AML-193 (cell line): ENCODE results near the gene NR1H4.
"Not testable (repeated sequence)": the region's sequence is repeated elsewhere in the genome, so short reads cannot be mapped to it uniquely, and the experiment has no call there.

ENCODE experiments used
- DNase-seq, 2 experiments: peaks; one replicate each; lab custom pipeline; 2025; lab: John Stamatoyannopoulos, UW

The NR1H4 gene

DNA sequence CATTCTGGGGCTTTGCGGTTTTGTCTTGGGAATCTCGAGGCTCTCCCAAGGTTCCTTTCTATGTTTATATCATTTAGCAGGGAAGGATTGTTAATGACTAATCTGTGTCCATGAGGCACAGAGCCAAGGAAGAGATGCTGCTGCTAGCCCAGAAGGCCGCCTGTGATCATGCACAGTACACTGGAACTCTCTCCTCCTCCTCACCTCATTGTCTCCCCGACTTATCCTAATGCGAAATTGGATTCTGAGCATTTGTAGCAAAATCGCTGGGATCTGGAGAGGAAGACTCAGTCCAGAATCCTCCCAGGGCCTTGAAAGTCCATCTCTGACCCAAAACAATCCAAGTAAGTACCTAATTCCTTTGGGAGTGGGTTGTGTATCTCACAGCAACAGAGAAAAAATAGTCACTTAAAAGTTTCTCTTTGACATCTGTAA lies at the start of gene NR1H4:
TSS of gene NR1H4 (plus strand) at position 151 of the 435 bp plus-strand sequence. CDS start 19,458 bp downstream, outside the sequence.
- no peak for DNase-seq

DNA sequence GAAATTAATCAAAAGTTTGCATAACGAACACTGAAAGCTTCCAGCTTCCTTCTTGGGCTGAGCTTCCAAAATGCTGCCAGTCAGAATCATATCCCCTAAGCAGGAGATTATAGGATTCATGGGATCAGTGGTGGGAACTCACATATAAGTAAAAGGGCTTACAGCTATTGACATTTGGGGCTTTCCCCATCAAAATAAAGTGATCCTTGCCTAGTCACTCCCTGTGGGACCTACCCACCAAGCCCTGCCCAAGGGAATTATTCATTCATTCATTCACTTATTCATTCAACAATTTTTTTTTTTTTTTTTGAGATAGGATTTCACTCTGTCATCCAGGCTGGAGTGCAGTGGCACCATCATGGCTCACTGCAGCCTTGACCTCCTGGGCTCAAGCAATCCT lies 47.5 kb upstream of the NR1H4 start:
- no peak for DNase-seq

DNA sequence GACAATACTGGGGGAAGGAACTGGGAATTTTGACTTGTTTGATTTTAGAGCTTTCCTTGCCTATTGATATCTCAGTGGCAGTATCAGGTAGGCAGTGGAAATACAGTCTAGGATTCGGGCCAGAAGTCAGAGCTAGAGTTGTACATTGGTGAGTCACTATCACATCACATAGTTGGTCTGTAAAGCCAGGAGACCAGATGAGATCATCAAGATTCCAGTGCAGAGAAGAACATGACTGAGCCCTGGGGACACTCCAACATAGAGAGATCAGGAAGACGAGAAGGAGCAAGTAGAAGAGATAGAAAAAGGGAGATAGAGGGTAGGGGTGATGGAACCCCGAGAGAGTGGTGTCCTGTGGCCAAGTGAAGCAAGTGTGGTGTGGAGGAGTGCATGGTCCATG lies 46.6 kb upstream of the NR1H4 start:
- DNase-seq, result no peak

DNA sequence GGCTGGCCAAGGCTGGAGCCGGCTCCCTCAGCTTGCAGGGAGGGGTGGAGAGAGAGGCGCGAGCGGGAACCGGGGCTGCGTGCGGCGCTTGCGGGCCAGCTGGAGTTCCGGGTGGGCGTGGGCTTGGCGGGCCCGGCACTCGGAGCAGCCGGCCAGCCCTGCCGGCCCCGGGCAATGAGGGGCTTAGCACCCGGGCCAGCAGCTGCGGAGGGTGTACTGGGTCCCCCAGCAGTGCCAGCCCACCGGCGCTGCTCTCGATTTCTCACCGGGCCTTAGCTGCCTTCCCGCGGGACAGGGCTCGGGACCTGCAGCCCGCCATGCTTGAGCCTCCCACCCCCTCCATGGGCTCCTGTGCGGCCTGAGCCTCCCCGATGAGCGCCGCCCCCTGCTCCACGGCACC lies 43.4 kb upstream of the NR1H4 start:
- not testable (repeated sequence) for DNase-seq

DNA sequence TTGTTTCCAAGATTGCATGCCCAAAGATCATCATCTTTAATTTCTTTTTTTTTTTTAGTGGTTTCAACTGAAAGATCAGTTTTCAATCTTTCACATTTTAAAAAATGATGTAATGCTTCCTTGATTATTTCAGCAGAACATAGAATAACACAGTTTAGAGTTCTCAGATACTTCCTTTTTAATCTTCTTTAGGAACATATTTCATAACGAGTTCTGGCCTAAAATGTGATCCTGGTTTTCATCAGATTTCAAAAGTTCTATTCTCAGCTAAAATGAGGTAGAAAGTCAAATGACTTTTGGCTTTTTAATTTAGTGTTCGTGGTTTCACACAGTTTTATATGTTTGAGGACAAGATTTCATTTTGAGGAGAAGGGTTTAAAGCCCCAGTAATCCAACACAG lies 40.0 kb upstream of the NR1H4 start:
- no peak for DNase-seq

DNA sequence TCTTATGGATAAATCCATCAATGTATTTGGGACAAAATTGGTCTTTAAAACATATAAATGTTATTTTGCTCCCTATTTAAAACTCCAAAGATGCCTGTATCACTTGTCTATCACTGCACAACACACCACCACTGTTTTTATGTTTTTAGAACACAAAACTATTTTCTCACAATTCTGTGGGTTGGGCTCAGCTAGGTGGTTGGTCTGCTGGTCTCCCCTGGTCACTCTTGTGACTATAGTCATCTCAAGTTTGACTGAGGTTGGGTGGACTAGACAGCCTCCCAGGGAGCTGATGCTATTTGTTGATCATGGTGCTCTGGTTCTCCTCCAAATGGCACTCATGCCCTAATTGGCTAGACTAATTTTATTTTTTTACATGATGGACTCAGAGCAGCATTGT lies 39.5 kb upstream of the NR1H4 start:
- no peak for DNase-seq

DNA sequence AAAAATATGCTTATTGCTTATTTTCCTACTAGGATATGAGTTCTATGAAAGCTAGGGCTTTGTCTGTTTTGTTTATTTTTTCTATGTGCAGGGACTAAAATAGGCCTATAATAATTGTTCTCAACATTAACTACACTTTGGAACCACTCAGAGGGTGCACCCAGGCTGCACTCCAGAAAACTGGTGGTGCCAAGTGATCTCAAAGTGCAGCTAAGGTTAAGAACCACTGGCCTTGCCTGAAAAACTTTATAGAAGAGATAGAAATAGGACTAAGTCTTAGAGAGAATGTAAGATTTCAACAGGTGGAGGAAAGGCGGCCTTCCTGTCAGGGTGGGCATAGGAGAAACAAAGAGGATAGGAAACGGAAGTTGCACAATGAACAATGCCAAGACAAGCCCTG lies 37.7 kb upstream of the NR1H4 start:
- no peak for DNase-seq

DNA sequence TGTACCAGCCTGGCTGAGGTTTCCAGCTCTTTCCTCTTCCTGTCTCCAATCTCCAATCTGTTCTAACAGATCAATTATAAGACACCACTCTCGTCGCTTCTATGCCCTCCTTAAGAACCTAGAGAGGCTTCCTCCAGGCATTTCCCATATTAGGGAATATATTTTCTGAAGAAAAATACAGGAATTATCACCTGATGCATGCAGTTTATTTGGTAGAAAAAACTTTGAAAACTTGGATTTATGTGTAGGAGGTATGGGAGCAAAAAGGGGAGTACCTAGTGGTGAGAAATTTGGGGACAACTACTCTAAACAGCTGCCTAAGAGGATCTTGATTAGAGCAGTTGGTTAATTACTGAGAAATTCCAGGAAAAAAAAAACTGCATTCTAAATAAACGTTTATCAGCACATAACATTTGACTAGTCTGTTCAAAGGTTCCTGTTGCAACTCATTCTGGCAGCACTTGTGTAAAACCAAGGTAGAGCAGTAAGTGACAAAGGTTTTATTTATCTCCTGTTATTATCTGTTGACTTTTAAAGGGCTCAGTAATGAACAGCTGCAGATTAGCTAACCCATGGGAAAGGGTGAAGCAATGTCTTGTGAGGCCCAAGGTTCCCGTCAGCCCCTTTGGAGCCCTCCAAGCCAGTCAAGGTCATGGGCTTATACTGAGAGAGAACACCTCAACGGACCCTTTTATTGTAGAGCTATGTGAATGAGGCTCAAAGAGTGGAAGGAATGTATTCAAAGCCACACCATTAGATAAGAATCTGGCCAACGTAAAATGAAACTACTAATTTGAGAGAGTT lies 36.4 kb upstream of the NR1H4 start:
- no peak for DNase-seq

DNA sequence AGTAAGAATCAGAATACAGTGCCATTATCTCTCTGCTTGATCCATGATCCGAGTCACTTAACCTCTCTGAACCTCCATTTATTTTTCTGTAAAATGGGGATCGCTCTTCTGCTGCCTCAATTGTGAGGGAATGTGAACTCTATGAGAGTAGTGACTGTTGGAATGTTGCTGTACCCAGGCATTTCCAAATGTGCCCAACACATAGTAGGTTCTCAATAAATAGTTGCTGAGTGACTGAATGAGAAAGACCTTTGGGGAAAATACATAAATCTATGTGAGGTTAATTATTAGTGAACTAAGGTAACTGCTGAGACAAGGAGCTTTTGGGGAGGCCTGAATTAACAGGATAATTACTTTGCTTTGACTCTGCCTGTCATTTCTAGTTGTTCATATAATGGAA lies 33.9 kb upstream of the NR1H4 start:
- no peak for DNase-seq

DNA sequence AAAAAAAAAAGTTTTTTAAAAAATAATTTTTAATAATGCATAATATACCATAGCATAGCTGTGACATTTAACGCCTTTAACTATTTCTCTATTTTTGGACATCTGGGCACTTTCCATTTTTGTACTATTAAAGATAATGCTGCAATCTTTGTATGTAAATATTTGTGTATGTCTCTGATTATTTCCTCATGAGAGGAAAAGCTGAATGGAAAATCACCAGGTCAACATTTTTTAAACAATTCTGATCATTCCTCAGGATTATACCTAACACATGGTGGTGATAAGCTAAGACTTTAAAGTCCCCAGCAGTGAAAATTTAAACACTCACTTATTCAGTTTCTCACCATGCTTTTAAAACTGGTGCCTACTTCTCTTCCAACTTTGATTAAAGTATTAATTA lies 31.3 kb upstream of the NR1H4 start:
- DNase-seq, result no peak

DNA sequence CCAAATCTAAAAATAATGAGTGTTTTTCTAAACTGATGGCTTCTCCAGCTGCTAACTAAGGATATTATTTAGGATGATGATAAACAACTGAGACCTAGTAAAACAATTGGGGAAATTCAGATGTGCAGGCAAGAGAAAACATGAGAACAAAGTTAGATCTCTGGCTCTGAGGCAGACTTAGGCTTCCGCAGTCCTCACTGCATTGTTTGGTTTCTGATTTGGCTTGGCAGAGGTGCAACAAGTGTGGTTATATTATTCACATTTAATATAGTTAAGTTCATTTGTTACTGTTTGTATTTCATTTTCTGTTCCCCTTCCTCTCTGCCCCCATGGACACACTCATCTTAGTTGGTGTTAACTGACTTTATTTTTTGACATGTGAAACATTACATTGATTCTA lies 30.2 kb upstream of the NR1H4 start:
- no peak for DNase-seq

DNA sequence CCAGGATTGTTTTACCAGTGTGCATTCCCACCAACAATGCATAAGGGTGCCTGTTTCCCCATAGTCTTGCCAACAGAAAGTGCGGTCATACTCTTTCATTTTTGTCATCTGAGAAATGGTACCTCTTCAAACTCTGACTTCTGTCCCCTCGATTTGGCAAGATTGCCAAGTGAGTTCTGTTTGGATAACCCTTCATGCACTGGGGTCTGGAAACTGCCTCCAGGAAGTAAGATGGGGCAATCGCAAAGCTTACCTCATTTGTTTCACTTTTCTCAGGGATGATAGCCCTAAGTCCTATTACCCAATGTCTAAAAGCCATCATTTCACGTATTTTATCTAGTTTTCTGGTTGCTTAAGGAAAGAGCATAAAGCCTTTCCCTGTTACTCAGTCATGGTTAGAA lies 28.6 kb upstream of the NR1H4 start:
- no peak for DNase-seq

DNA sequence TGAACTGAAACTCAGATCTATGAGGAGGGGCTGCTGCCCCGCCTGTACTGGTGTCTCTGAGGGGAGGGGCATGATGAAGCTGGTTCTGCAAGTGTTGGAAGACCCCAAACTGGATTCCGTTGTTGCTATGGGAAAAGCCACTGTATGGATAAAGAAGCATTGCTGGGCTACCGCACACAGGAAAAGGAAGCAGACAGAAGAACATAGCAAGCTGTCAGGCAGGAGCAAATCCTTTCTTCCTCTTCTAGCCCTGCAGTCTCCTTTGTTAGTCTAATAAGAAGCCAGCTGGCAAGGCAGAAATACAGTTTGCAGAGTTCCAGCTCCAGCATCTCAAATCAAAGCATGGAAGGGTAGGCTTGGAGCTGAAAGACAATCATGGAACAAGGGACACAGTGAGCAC lies 26.3 kb upstream of the NR1H4 start:
- DNase-seq, result no peak

DNA sequence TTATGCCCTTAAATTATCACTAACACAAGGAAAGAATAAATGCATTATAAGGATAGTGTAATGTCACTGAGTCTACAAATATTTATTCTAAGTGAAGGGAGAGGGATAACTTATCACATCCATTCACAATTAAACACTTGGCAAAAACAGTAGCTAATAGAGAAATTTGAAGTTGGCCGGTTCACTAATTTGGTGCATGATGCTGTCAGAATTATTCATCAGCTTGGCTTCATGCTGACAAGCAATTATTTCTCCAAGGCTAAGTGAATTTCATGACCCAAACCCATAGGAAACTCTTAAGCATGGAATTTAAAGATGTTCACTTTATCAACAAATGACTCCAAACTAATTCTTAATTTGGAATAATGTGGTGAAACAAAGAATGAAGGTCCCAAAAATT lies 25.0 kb upstream of the NR1H4 start:
- DNase-seq, result no peak

DNA sequence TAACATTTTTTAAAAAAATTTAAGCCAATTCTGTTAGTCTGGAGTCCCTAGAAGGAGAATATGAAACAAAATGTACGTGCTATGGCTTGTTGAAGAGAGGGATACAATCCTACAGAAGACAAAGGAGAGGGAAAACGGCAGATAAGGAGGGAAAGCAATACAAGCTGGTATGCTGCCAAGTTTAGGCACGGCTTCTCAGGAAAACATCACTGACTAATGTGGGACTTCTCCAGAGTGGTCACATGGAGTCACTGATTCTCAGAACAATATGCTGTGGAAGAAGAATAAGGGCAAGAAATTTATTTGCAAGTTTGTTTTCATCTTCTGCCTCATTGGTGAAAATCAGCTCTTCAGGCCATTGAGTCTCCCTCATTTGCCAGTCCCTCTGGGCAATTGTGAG lies 22.9 kb upstream of the NR1H4 start:
- no peak for DNase-seq

DNA sequence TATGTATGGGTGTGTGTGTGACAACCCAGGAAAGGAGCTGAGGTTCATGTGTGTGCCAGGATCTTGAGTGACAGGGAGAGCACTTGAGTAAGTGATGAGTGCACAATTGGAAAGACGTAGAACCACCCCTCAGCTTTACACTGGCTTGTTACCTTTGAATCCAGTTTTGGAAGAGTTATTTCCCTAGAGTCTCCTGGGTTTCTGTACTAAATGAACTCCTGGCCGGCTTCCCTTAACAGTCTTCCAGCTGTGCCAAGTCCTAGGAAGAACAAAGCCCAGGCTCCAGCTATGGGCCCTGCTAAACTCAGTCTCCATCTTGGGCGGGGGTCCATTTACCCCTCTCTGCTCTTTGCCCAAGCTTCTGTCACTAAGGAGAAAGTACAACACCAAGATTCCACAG lies 19.7 kb upstream of the NR1H4 start:
- no peak for DNase-seq

DNA sequence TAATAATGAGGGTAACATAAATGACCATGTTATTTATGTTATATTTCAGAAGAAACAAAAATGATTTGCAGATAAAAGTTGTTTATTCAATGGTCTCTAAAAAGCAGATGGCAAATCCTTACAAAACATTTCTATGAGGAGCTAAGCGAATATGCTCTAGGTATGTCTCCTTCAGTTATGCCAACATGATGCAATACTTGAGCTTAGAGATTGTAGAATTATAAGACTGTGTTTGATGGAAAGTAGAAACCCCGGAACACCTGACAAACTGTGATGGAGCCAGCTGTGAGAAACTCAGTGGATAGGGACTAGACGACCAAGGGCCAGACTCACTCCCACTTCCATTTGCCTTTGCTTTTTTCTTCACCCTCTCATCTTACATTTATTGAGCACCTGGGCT lies 17.8 kb upstream of the NR1H4 start:
- DNase-seq, result no peak

DNA sequence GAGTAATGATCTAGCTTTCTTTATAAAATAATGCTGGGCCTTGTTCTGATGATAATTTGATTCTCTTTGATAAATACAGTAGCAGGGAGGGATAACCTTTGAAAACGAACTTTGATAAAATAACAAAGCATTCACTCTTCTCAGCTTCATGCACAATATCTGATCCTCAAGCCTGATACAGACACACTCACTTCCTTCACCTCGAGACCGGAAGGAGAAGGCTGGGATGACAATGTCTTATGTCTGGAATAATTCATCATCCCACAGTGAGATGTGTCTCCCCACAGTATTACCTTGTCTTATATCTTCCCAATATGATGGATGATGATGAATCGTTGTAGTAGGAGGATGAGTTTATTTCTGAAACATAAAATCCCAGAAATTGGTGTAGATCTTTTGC lies 15.5 kb upstream of the NR1H4 start:
- no peak for DNase-seq

DNA sequence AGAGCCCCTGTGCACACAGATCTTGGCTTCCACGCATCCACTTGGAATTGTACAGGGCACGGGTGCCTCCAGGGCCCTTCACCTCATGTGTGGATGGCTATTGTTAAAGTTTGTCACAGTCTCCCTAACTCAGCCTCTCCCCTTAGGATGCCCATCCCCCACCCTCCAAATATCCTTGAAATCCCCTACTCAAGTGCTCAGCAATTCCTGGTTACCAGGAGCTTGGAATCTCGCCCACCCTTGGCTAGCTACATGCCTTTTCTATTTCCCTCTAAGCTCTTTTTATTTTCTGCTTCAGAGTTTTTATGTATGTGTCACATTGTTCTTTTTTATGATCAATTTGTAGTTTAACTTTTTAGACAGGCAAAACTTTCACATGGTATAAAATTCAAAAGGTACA lies 13.0 kb upstream of the NR1H4 start:
- DNase-seq, result no peak

DNA sequence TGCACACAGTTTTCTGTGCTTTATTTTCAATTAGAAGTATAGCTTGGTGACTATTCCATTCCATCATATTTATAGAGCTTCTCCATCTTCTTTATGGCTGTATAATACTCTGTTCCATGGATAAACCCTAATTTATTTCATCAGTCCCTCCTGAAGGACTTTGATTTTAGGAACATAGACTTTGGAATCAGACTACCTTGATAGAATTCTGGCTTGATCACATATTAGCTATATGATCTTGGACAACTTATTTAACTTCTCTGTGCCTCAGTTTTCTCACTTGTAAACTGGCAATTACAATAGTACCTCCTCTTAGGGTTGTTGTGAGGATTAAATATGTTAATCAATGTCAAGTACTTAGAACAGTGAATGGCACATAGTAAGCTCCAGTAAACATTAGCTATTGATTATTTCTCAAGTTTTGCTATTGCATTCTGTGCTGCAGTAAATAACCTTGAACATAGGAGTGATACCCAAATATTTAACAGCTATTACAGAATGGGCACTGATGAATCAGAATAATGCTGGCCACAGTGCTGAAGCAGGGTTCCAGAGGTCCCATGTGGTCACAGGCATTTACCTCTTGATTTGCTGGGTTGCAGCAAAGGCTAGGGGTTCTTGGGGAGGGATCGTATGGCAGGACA lies 12.2 kb upstream of the NR1H4 start:
- DNase-seq, result no peak

DNA sequence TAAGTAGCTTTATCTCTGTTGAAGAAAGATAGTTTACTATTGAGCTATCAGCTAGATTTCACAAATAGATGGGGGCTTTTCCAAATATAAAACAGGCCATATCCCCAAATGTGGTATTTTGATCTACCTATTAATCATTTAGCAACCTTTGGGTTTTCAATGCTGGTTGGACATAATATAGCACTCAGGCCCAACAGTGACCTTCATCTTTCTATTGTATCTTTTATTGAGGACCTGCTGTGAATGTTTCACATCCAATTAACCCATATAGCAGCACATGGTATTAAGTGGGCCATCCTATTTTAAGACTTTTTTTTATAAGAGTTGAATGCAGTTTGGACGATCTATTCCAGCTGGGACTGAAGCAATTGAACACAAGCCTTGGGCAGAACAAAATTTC lies 10.0 kb upstream of the NR1H4 start:
- no peak for DNase-seq

DNA sequence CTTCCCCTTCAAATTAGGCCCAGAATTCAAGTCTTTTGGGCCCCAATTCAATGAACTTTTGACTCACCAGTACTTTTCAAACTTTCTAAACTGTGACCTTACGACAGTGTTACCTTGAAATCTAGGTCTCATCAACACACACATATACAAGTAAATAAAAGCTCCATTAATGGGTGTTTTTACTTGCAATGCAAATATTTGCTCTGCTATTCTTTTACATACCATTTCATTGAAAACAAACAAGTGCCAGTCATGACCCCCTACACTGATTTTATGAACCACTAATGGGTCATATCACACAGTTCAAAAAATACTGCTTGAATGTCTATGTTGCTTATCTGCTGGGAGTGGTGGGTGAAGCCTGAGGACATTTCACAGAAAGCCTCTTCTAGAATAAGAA lies 9.1 kb upstream of the NR1H4 start:
- DNase-seq, result no peak

DNA sequence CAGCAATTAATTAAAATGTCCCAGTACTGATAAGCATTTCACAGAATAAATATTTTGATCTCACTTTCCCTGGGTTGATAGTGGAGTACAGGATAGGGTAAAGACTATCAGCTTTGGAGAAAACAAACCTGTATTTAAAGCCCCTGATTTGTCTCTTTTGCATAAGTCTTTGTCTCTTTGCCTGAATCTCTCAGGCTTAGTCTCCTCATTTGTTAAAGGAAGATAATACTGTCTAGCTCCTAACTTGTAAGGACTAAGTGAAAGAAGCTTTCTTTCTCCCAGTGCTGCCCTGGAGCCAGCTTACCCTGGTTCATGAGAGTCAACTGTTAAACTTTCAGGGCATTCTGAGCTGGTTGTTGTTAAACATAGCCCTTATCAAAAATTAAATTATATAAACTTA lies 5.5 kb upstream of the NR1H4 start:
- DNase-seq, result no peak

DNA sequence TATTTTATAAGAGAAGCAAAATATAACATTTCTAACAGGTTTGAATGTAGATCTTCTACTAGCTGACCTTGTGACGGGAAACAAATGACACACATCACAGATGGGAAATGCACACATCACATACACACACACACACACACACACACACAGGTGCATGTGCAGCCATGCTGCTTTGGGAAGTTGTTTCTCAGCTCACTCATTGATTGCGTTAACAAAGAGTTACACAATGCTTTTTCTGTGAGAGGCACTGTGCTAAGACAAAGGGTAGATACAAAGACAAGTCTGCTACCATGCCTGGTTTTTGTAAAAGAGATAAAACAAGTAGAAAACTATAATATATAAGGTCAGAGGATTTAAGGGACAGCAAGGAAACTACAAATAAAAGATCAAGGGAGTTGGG lies 1.3 kb upstream of the NR1H4 start:
- DNase-seq, result no peak
